GM10847 (cell line): Measurements from ENCODE around the gene ACKR1.

Experiments used
- POLR2A ChIP-seq: IDR thresholded peaks from 2 replicates; pipeline ENCODE4 v1.6.1; 2011; ENCODE audit not compliant: insufficient read length; ENCODE audit errors: extremely low read depth

The ACKR1 gene

GRCh38 chr1:159206110-159206509 is 1.4 kb downstream of the ACKR1 start:
- TF ChIP-seq POLR2A, result no peak

GRCh38 chr1:159207080-159207479 is 2.4 kb downstream of the ACKR1 start:
- no peak for TF ChIP-seq POLR2A

- TF ChIP-seq POLR2A, result no peak
These were observed 3.1 kb downstream of the ACKR1 start for GRCh38 chr1:159207774-159208173.

GRCh38 chr1:159208175-159208825 is 3.6 kb downstream of the ACKR1 start:
- TF ChIP-seq POLR2A, result no peak

GRCh38 chr1:159209061-159209460 is 4.4 kb downstream of the ACKR1 start:
- TF ChIP-seq POLR2A, result no peak

GRCh38 chr1:159211331-159212136 is 6.9 kb downstream of the ACKR1 start:
- TF ChIP-seq POLR2A, result no peak

GRCh38 chr1:159212596-159212995 is 7.9 kb downstream of the ACKR1 start:
- TF ChIP-seq POLR2A, result no peak

- TF ChIP-seq POLR2A, result no peak
These were observed 9.6 kb downstream of the ACKR1 start for GRCh38 chr1:159214149-159214760.

- no peak for TF ChIP-seq POLR2A
These were observed 14.3 kb downstream of the ACKR1 start for GRCh38 chr1:159218649-159219636.

- TF ChIP-seq POLR2A, result no peak
These were observed 17.6 kb downstream of the ACKR1 start for GRCh38 chr1:159222075-159222865.

GRCh38 chr1:159223004-159223403 is 18.3 kb downstream of the ACKR1 start:
- no peak for TF ChIP-seq POLR2A

GRCh38 chr1:159228554-159228953 is 23.9 kb downstream of the ACKR1 start:
- no peak for TF ChIP-seq POLR2A

- TF ChIP-seq POLR2A, result no peak
These were observed 24.7 kb downstream of the ACKR1 start for GRCh38 chr1:159229260-159229885.

GRCh38 chr1:159229896-159230295 is 25.2 kb downstream of the ACKR1 start:
- TF ChIP-seq POLR2A, result no peak
